ENCODE data around the gene FCGR3B.
"Not testable (repeated sequence)": the region's sequence is repeated elsewhere in the genome, so short reads cannot be mapped to it uniquely, and the experiment has no call there.

FCGR3B gene

GRCh38 chr1:161605024-161605423 lies 26.0 kb downstream of the FCGR3B start:
- DNase-seq = not testable (repeated sequence)

- not testable (repeated sequence) for DNase-seq
Measured at GRCh38 chr1:161597077-161597476, 33.9 kb downstream of the FCGR3B start.

- not testable (repeated sequence) for DNase-seq
Measured at GRCh38 chr1:161595583-161595982, 35.4 kb downstream of the FCGR3B start.

GRCh38 chr1:161595173-161595572 lies 35.8 kb downstream of the FCGR3B start:
- not testable (repeated sequence) for DNase-seq

GRCh38 chr1:161594269-161594984 lies 36.5 kb downstream of the FCGR3B start:
- DNase-seq = not testable (repeated sequence)

- DNase-seq = not testable (repeated sequence)
Measured at GRCh38 chr1:161593092-161593755, 37.8 kb downstream of the FCGR3B start.

- not testable (repeated sequence) for DNase-seq
Measured at GRCh38 chr1:161592586-161592985, 38.4 kb downstream of the FCGR3B start.

- DNase-seq = not testable (repeated sequence)
Measured at GRCh38 chr1:161589920-161590319, 41.1 kb downstream of the FCGR3B start.

- not testable (repeated sequence) for DNase-seq
Measured at GRCh38 chr1:161589365-161589764, 41.6 kb downstream of the FCGR3B start.

- DNase-seq = not testable (repeated sequence)
Measured at GRCh38 chr1:161588596-161588995, 42.4 kb downstream of the FCGR3B start.

GRCh38 chr1:161582882-161583281 lies 48.1 kb downstream of the FCGR3B start:
- not testable (repeated sequence) for DNase-seq

- not testable (repeated sequence) for DNase-seq
Measured at GRCh38 chr1:161580879-161581537, 50.0 kb downstream of the FCGR3B start.

- DNase-seq = not testable (repeated sequence)
Measured at GRCh38 chr1:161579856-161580507, 51.0 kb downstream of the FCGR3B start.

GRCh38 chr1:161576676-161577075 lies 54.3 kb downstream of the FCGR3B start:
- not testable (repeated sequence) for DNase-seq
